PC-9 (cell line): ENCODE results near the gene SPI1. TPM values are rescaled to one million over a fixed set of nuclear protein-coding genes. Genes with fewer than 3 reads are reported as not detected.

Source experiments
- BruUV-seq: library from RNA; stranded (reverse); fragments of 400-500 nt; replicated peaks from 2 replicates; lab custom pipeline; 2021; lab: Mats Ljungman, UMichigan
- CTCF ChIA-PET: fragments of 300-600 bp; sonication (Branson Sonifier 250); formaldehyde crosslinking; loops from one replicate; lab custom pipeline; 2022; ENCODE audit warnings: antibody characterized with exemption; lab: Charles Lee
- POLR2A ChIA-PET: fragments of 300-600 bp; sonication (Branson Sonifier 250); formaldehyde crosslinking; loops from one replicate; lab custom pipeline; 2022; ENCODE audit warnings: antibody characterized with exemption; ENCODE audit not compliant: unreplicated experiment; lab: Charles Lee
- DNase-seq, 2 experiments: peaks; one replicate each; pipeline versions ENCODE4 v3.0.0 to v3.0.0-alpha.2; 2015 to 2022; ENCODE audit warnings: mixed read lengths in 1 of 2
- H2AFZ ChIP-seq: fragments of 200-600 bp; sonication (generic); 2 replicates; pipeline ENCODE4 v1.8.1; 2017; ENCODE audit warnings: antibody characterized with exemption
- H3F3A ChIP-seq: fragments of 200-600 bp; sonication (generic); 2 replicates; pipeline ENCODE4 v1.8.1; 2017; ENCODE audit warnings: antibody characterized with exemption, mild to moderate bottlenecking, low read depth; ENCODE audit not compliant: insufficient read depth
- H3K27ac ChIP-seq: fragments of 200-600 bp; sonication (generic); 2 replicates; pipeline ENCODE4 v1.6.1; 2016; ENCODE audit warnings: mixed run types
- H3K27me3 ChIP-seq: fragments of 200-600 bp; sonication (generic); 2 replicates; pipeline ENCODE4 v1.6.1; 2016; ENCODE audit warnings: low read depth, mixed run types; ENCODE audit not compliant: insufficient read depth
- H3K36me3 ChIP-seq: fragments of 200-600 bp; sonication (generic); 2 replicates; pipeline ENCODE4 v1.6.1; 2016; ENCODE audit warnings: low read depth, mixed run types
- H3K4me1 ChIP-seq: fragments of 200-600 bp; sonication (generic); replicated peaks from 2 replicates; pipeline ENCODE4 v1.6.1; 2016; ENCODE audit warnings: mixed run types; ENCODE audit not compliant: insufficient read depth
- H3K4me2 ChIP-seq: fragments of 200-600 bp; sonication (generic); 2 replicates; pipeline ENCODE4 v1.6.1; 2017; ENCODE audit warnings: mixed run types
- H3K4me3 ChIP-seq: fragments of 200-600 bp; sonication (generic); 2 replicates; pipeline ENCODE4 v1.6.1; 2016; ENCODE audit warnings: mixed run types
- H3K79me2 ChIP-seq: fragments of 200-600 bp; sonication (generic); 2 replicates; pipeline ENCODE4 v1.6.1; 2017; ENCODE audit warnings: low read depth, mixed run types
- H3K9me2 ChIP-seq: fragments of 200-600 bp; sonication (generic); 2 replicates; pipeline ENCODE4 v1.8.1; 2017; ENCODE audit warnings: mild to moderate bottlenecking; ENCODE audit not compliant: insufficient read depth
- H3K9me3 ChIP-seq: fragments of 200-600 bp; sonication (generic); 2 replicates; pipeline ENCODE4 v1.8.1; 2016; ENCODE audit warnings: low read depth; ENCODE audit not compliant: insufficient read depth
- H4K20me1 ChIP-seq: fragments of 200-600 bp; sonication (generic); 2 replicates; pipeline ENCODE4 v1.8.1; 2017; ENCODE audit not compliant: insufficient read depth
- EZH2 ChIP-seq: fragments of 200-600 bp; sonication (generic); IDR thresholded peaks from 2 replicates; pipeline ENCODE4 v1.8.0; 2017; ENCODE audit warnings: antibody characterized with exemption, low read depth
- intact Hi-C: fragments of 100-400 bp; cut with micrococcal nuclease; formaldehyde crosslinking; loops from one replicate; pipeline ENCODE4 v1.10.0; 2022; ENCODE audit not compliant: unreplicated experiment
- total RNA-seq: library from RNA; stranded (reverse); gene quantifications from 2 replicates; pipeline ENCODE4 v1.2.3, GENCODE V29; 2021
- TF ChIP-seq, protein P1 (sequence below): fragments of 200-600 bp; sonication (generic); conservative IDR thresholded peaks from 2 replicates; pipeline ENCODE4 v1.6.1; 2017; ENCODE audit warnings: mixed run types, antibody characterized with exemption, mild to moderate bottlenecking, moderate library complexity

Gene SPI1
- total RNA-seq, 1 experiment from 2014 or later, result not detected

DNA sequence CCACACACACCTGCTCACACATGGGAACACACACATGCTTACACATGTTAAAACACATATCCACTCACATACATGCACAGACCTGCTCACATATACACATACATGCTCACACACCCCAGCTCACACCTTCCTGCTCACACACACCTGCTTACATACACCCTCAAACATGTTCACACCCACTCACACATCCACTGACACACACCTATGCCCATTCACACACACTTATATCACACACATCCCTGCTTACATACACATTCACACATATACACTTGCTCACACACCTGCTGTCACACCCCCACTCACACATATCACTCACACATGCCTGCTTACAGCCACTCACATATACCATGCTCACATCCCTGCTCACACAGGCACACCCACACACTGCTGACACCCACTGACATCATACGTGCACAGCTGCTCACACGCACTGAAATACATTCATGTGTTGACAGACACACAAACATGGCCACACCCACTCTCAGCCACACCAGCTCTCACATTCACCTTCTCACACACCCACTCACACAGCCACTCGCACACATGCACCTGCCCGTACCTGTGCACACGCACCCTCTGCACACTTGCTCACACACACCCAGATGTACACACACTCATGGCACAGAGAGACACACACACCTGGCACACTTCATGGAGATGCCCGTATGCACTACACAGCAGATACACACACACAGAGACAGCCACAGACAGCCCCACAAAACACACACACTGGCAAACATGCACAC, 20.2 kb downstream of the SPI1 start:
- POLR2A ChIA-PET, result interaction anchor here (0.6 kb wide), 1 partner anchor 1407 kb away, joined by 7 read pairs; no protein-coding TSS in a partner anchor
- Histone ChIP-seq H2AFZ (no peak overlapping the region), H3K9me2 (no peaks in the 10 kb centered on the region), H3K4me2 (no peak overlapping the region), H3K4me3 (no peak overlapping the region), H3K79me2 (no peaks in the 10 kb centered on the region), H3K27ac (no peak overlapping the region), H3K4me1 (no peaks in the 10 kb centered on the region), H4K20me1 (no peaks in the 10 kb centered on the region), H3K36me3 (no peaks in the 10 kb centered on the region), H3F3A (peaks cover 28% of the 10 kb centered on the region; the same call in 1 of the 2 replicates), H3K9me3 (no peaks in the 10 kb centered on the region), H3K27me3 (no peaks in the 10 kb centered on the region)
- no TSS peak for BruUV-seq
- CTCF ChIA-PET, result no interaction called here
- intact Hi-C loops, result loop anchor here (5.0 kb wide), 3 partner anchors 531 to 991 kb away; partner anchors contain the start of gene MDK
- peak in 1 of 2 experiments; percentile 26 for DNase-seq
- no peak for TF ChIP-seq EZH2
- TF ChIP-seq, protein P1, sequence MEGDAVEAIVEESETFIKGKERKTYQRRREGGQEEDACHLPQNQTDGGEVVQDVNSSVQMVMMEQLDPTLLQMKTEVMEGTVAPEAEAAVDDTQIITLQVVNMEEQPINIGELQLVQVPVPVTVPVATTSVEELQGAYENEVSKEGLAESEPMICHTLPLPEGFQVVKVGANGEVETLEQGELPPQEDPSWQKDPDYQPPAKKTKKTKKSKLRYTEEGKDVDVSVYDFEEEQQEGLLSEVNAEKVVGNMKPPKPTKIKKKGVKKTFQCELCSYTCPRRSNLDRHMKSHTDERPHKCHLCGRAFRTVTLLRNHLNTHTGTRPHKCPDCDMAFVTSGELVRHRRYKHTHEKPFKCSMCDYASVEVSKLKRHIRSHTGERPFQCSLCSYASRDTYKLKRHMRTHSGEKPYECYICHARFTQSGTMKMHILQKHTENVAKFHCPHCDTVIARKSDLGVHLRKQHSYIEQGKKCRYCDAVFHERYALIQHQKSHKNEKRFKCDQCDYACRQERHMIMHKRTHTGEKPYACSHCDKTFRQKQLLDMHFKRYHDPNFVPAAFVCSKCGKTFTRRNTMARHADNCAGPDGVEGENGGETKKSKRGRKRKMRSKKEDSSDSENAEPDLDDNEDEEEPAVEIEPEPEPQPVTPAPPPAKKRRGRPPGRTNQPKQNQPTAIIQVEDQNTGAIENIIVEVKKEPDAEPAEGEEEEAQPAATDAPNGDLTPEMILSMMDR, result no peak

DNA sequence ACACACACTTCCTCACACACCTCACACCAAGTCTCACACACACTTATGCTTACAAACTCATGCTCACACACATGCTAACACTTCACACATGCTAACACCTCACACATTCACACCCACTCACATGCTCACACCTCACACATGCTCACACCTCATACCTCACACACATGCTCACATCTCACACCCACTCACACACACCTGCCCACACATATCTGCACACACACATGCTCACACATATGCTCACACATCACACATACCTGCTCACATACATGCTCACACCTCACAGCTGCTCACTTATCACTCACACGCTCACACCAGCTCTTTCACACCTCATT, 21.4 kb downstream of the SPI1 start:
- no peak overlapping the region for H3K4me3 ChIP-seq
- no peaks in the 10 kb centered on the region for H3K4me1 ChIP-seq
- H3K27ac ChIP-seq, result no peak overlapping the region
- H3K9me3 ChIP-seq, result no peaks in the 10 kb centered on the region
- H2AFZ ChIP-seq, result no peak overlapping the region
- no peaks in the 10 kb centered on the region for H3K36me3 ChIP-seq
- no peaks in the 10 kb centered on the region for H3K79me2 ChIP-seq
- peak in 1 of 2 experiments; percentile 21 for DNase-seq
- no peaks in the 10 kb centered on the region for H3K27me3 ChIP-seq
- no peaks in the 10 kb centered on the region for H3K9me2 ChIP-seq
- intact Hi-C loops, result loop anchor here (5.0 kb wide), 3 partner anchors 530 to 990 kb away; partner anchors contain the start of gene MDK
- BruUV-seq, result no TSS peak
- no peak for TF ChIP-seq EZH2
- TF ChIP-seq, protein P1, result no peak
- CTCF ChIA-PET, result no interaction called here
- POLR2A ChIA-PET, result no interaction called here
- H3F3A ChIP-seq, result peaks cover 28% of the 10 kb centered on the region; the same call in 1 of the 2 replicates
- H3K4me2 ChIP-seq, result no peak overlapping the region
- H4K20me1 ChIP-seq, result no peaks in the 10 kb centered on the region

DNA sequence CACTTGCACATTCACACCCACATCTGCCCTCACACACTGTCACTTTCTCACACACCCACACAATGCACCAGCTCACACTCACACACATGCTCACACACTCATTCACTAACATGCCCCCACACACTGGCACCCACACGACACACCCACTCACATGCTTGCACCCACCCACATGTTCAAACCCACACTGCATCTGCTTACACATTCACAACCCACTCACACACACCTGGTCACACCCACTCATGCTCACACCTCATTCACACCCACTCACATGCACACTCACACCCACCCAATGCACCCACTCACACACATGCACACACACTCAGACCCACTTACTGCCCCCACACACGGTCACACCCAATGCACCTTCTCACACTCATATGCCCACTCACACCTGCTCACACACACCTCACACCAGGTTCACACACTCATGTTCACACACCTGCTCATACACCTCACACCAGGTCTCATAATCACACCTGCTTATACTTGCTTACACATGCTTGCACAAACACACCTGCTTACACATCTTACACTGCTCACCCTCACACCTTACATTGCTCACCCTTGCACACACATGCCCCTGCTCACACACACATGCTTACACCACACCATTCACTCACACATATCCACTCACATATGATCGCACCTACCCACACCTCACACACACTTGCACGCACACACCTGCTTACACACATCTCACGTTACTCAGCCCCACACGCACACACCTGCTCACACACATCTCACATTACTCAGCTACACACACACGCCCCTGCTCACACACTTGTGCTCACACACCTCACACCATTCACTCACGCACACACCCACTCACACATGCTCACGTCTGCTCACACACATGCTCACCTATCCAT, 22.0 kb downstream of the SPI1 start:
- H3K4me3 ChIP-seq, result no peak overlapping the region
- TF ChIP-seq, protein P1, result no peak
- TF ChIP-seq EZH2, result no peak
- H3K9me2 ChIP-seq, result no peaks in the 10 kb centered on the region
- peaks cover 28% of the 10 kb centered on the region; the same call in 1 of the 2 replicates for H3F3A ChIP-seq
- H3K4me2 ChIP-seq, result no peak overlapping the region
- no peak overlapping the region for H3K27ac ChIP-seq
- H3K36me3 ChIP-seq, result no peaks in the 10 kb centered on the region
- CTCF ChIA-PET, result no interaction called here
- BruUV-seq, result no TSS peak
- no peaks in the 10 kb centered on the region for H4K20me1 ChIP-seq
- POLR2A ChIA-PET, result no interaction called here
- no peaks in the 10 kb centered on the region for H3K9me3 ChIP-seq
- H2AFZ ChIP-seq, result no peak overlapping the region
- H3K79me2 ChIP-seq, result no peaks in the 10 kb centered on the region
- DNase-seq, result peak in 1 of 2 experiments; percentile 28
- no peaks in the 10 kb centered on the region for H3K4me1 ChIP-seq
- intact Hi-C loops, result loop anchor here (5.0 kb wide), 3 partner anchors 529 to 989 kb away; partner anchors contain the start of gene MDK
- no peaks in the 10 kb centered on the region for H3K27me3 ChIP-seq
